ENCODE data around the gene FAM167B. TPM values are rescaled to one million over a fixed set of nuclear protein-coding genes. Genes with fewer than 3 reads are reported as not detected.

The FAM167B gene
- total RNA-seq, result under 1 TPM; 0.68 to 0.69 TPM

- Mint-ChIP-seq H3K27me3 (no peaks in the 10 kb centered on the region), H3K36me3 (peaks cover 7% of the 10 kb centered on the region), H3K4me3 (peak within 1 kb of the TSS; percentile 60), H3K27ac (peak within 1 kb of the TSS; percentile 97), H3K9me3 (no peaks in the 10 kb centered on the region), H3K4me1 (ENCODE audit: low read depth) (peaks cover 50% of the 10 kb centered on the region)
- intact Hi-C loops (cut with micrococcal nuclease), result no loop called here
- CTCF ChIA-PET, result interaction anchor here (0.6 to 5.8 kb wide), 9 partner anchors 8 to 273 kb away, joined by 3 to 65 read pairs (median 11); partner anchors contain the start of genes EIF3I, IQCC and TMEM234
- POLR2A ChIA-PET, result no interaction called here
- no peak for DNase-seq
Measured at GRCh38 chr1:32246888-32247273, at the start of gene FAM167B. TSS of gene FAM167B (plus strand) at chr1:32247222. CDS start at chr1:32247422, 200 bp downstream.

GRCh38 chr1:32197837-32198236 is 49.2 kb upstream of the FAM167B start:
- H3K27ac Mint-ChIP-seq, result no peak overlapping the region

GRCh38 chr1:32198237-32199042 is 48.6 kb upstream of the FAM167B start:
- ChIA-PET POLR2A (interaction anchor here (0.6 to 2.6 kb wide), 3 partner anchors 8 to 17 kb away, joined by 3 to 17 read pairs (median 3); no protein-coding TSS in a partner anchor), CTCF (interaction anchor here (0.6 to 4.0 kb wide), 4 partner anchors 10 to 179 kb away, joined by 3 to 22 read pairs (median 4); partner anchors contain the start of gene DCDC2B)
- Mint-ChIP-seq H3K36me3 (peaks cover 38% of the 10 kb centered on the region), H3K27me3 (no peaks in the 10 kb centered on the region), H3K9me3 (no peaks in the 10 kb centered on the region), H3K27ac (no peak overlapping the region), H3K4me3 (no peak overlapping the region), H3K4me1 (ENCODE audit: low read depth) (peaks cover 64% of the 10 kb centered on the region)
- intact Hi-C loops (cut with micrococcal nuclease), result no loop called here
- DNase-seq, result no peak

More at GRCh38 chr1:32197837-32198236, 49.2 kb upstream of the FAM167B start:
- no peaks in the 10 kb centered on the region for H3K9me3 Mint-ChIP-seq
- H3K4me3 Mint-ChIP-seq, result no peak overlapping the region
- peaks cover 43% of the 10 kb centered on the region for H3K36me3 Mint-ChIP-seq
- peaks cover 61% of the 10 kb centered on the region for H3K4me1 Mint-ChIP-seq (ENCODE audit: low read depth)
- ChIA-PET CTCF (interaction anchor here (0.6 to 3.7 kb wide), 2 partner anchors 18 to 50 kb away, joined by 3 to 12 read pairs; no protein-coding TSS in a partner anchor), POLR2A (interaction anchor here (0.6 to 2.6 kb wide), 5 partner anchors 8 to 197 kb away, joined by 3 to 17 read pairs (median 4); partner anchors contain the start of genes BSDC1, IQCC and MARCKSL1)
- H3K27me3 Mint-ChIP-seq, result no peaks in the 10 kb centered on the region
- intact Hi-C loops (cut with micrococcal nuclease), result no loop called here
- DNase-seq, result no peak

- intact Hi-C loops (cut with micrococcal nuclease), result no loop called here
- CTCF ChIA-PET, result interaction anchor here (0.7 to 4.0 kb wide), 2 partner anchors 10 to 17 kb away, joined by 3 to 22 read pairs; partner anchors contain the start of gene DCDC2B
- Mint-ChIP-seq H3K27ac (no peak overlapping the region), H3K4me3 (no peak overlapping the region), H3K9me3 (no peaks in the 10 kb centered on the region), H3K4me1 (ENCODE audit: low read depth) (peaks cover 60% of the 10 kb centered on the region), H3K27me3 (no peaks in the 10 kb centered on the region), H3K36me3 (peaks cover 32% of the 10 kb centered on the region)
- DNase-seq, result no peak
- POLR2A ChIA-PET, result interaction anchor here (0.6 to 1.0 kb wide), 2 partner anchors 9 to 17 kb away, joined by 3 read pairs; no protein-coding TSS in a partner anchor
Measured at GRCh38 chr1:32199043-32199716, 47.8 kb upstream of the FAM167B start.

- intact Hi-C loops (cut with micrococcal nuclease), result loop anchor here (2.0 kb wide), 2 partner anchors 19 to 23 kb away; partner anchors contain the start of genes EIF3I and TMEM234
- peak overlapping the region; percentile 69 for H3K4me3 Mint-ChIP-seq
- POLR2A ChIA-PET, result interaction anchor here (1.0 to 2.6 kb wide), 4 partner anchors 18 to 452 kb away, joined by 3 to 16 read pairs (median 4); partner anchors contain the start of genes RBBP4 and TXLNA
- H3K27ac Mint-ChIP-seq, result no peak overlapping the region
- H3K4me1 Mint-ChIP-seq (ENCODE audit: low read depth), result peaks cover 57% of the 10 kb centered on the region
- H3K36me3 Mint-ChIP-seq, result peaks cover 27% of the 10 kb centered on the region
- DNase-seq, result no peak
- H3K27me3 Mint-ChIP-seq, result no peaks in the 10 kb centered on the region
- CTCF ChIA-PET, result interaction anchor here (1.0 to 4.0 kb wide), 3 partner anchors 16 to 201 kb away, joined by 3 to 22 read pairs (median 3); no protein-coding TSS in a partner anchor
- no peaks in the 10 kb centered on the region for H3K9me3 Mint-ChIP-seq
Measured at GRCh38 chr1:32199717-32200072, 47.3 kb upstream of the FAM167B start.

GRCh38 chr1:32200226-32201010 is 46.6 kb upstream of the FAM167B start, which contains the start of gene CCDC28B:
TSS of gene CCDC28B (plus strand) at chr1:32200595. CDS start at chr1:32201936, 1,341 bp downstream.
- CTCF ChIA-PET, result interaction anchor here (1.0 to 4.0 kb wide), 5 partner anchors 15 to 200 kb away, joined by 3 to 22 read pairs (median 3); no protein-coding TSS in a partner anchor

GRCh38 chr1:32201011-32201855 is 45.8 kb upstream of the FAM167B start:
- peaks cover 16% of the 10 kb centered on the region for H3K36me3 Mint-ChIP-seq
- H3K9me3 Mint-ChIP-seq, result no peaks in the 10 kb centered on the region
- H3K4me3 Mint-ChIP-seq, result peak overlapping the region; percentile 81
- H3K27me3 Mint-ChIP-seq, result no peaks in the 10 kb centered on the region
- POLR2A ChIA-PET, result interaction anchor here (0.6 to 2.6 kb wide), 7 partner anchors 14 to 135 kb away, joined by 3 to 16 read pairs (median 4); partner anchors contain the start of genes LCK, MARCKSL1 and TXLNA
- peak; percentile 89 for DNase-seq
- peaks cover 45% of the 10 kb centered on the region for H3K4me1 Mint-ChIP-seq (ENCODE audit: low read depth)
- CTCF ChIA-PET, result interaction anchor here (1.0 to 4.0 kb wide), 4 partner anchors 15 to 199 kb away, joined by 3 to 22 read pairs (median 8); no protein-coding TSS in a partner anchor
- intact Hi-C loops (cut with micrococcal nuclease), result loop anchor here (1.0 to 2.0 kb wide), 3 partner anchors 20 to 49 kb away; partner anchors contain the start of genes EIF3I and TMEM234
- peak overlapping the region; percentile 80 for H3K27ac Mint-ChIP-seq

More at GRCh38 chr1:32200226-32201010, 46.6 kb upstream of the FAM167B start, which contains the start of gene CCDC28B:
- Mint-ChIP-seq H3K36me3 (peaks cover 21% of the 10 kb centered on the region), H3K27ac (peak within 1 kb of the TSS; percentile 80), H3K27me3 (no peaks in the 10 kb centered on the region), H3K9me3 (no peaks in the 10 kb centered on the region), H3K4me3 (peak within 1 kb of the TSS; percentile 81), H3K4me1 (ENCODE audit: low read depth) (peaks cover 51% of the 10 kb centered on the region)
- POLR2A ChIA-PET, result interaction anchor here (0.6 to 2.6 kb wide), 7 partner anchors 15 to 451 kb away, joined by 3 to 16 read pairs (median 4); partner anchors contain the start of genes LCK, MARCKSL1, RBBP4 and TXLNA
- intact Hi-C loops (cut with micrococcal nuclease), result loop anchor here (1.0 to 2.0 kb wide), 3 partner anchors 20 to 50 kb away; partner anchors contain the start of genes EIF3I and TMEM234
- DNase-seq, result peak; percentile 67

GRCh38 chr1:32204943-32205361 is 42.1 kb upstream of the FAM167B start:
- H3K4me1 Mint-ChIP-seq (ENCODE audit: low read depth), result peaks cover 37% of the 10 kb centered on the region
- peak overlapping the region; percentile 89 for H3K4me3 Mint-ChIP-seq
- H3K27me3 Mint-ChIP-seq, result no peaks in the 10 kb centered on the region
- ChIA-PET CTCF (interaction anchor here (1.8 to 3.7 kb wide), 2 partner anchors 11 to 43 kb away, joined by 9 to 31 read pairs; partner anchors contain the start of gene FAM167B), POLR2A (interaction anchor here (0.6 to 2.8 kb wide), 5 partner anchors 11 to 614 kb away, joined by 3 to 19 read pairs (median 3); partner anchors contain the start of gene TXLNA)
- no peak for DNase-seq
- no peaks in the 10 kb centered on the region for H3K9me3 Mint-ChIP-seq
- intact Hi-C loops (cut with micrococcal nuclease), result no loop called here
- peaks cover 2% of the 10 kb centered on the region for H3K36me3 Mint-ChIP-seq
- H3K27ac Mint-ChIP-seq, result no peak overlapping the region

- Mint-ChIP-seq H3K4me3 (peak within 1 kb of the TSS; percentile 89), H3K9me3 (no peaks in the 10 kb centered on the region), H3K4me1 (ENCODE audit: low read depth) (peaks cover 32% of the 10 kb centered on the region), H3K36me3 (peaks cover 2% of the 10 kb centered on the region), H3K27ac (peak within 1 kb of the TSS; percentile 58), H3K27me3 (no peaks in the 10 kb centered on the region)
- DNase-seq, result peak; percentile 92
- intact Hi-C loops (cut with micrococcal nuclease), result no loop called here
- ChIA-PET CTCF (interaction anchor here (0.7 to 3.7 kb wide), 5 partner anchors 10 to 132 kb away, joined by 3 to 31 read pairs (median 4); partner anchors contain the start of genes FAM167B, MARCKSL1 and TMEM39B), POLR2A (interaction anchor here (0.5 to 2.8 kb wide), 10 partner anchors 8 to 613 kb away, joined by 3 to 19 read pairs (median 3); partner anchors contain the start of gene TXLNA)
Measured at GRCh38 chr1:32205401-32206370, 41.3 kb upstream of the FAM167B start, which contains the start of gene IQCC. TSS of gene IQCC (plus strand) at chr1:32205671. CDS start at chr1:32205682, 11 bp downstream.
